HG02885 (cell line): Measurements from ENCODE around the gene REM1.
"Not testable (repeated sequence)": the region's sequence is repeated elsewhere in the genome, so short reads cannot be mapped to it uniquely, and the experiment has no call there.

Experiments
- ATAC-seq: cut with Tn5 transposase; IDR thresholded peaks from one replicate; pipeline ENCODE4 v1.9.1; 2021; ENCODE audit warnings: mild to moderate bottlenecking; ENCODE audit not compliant: unreplicated experiment, poor library complexity

Gene REM1

GRCh38 chr20:31474758-31475427 is at the start of gene REM1, which contains the start of gene DEFB124:
Gene REM1, plus strand, starts transcription at chr20:31475288. Its CDS starts 1,158 bp downstream, at chr20:31476446.
Gene DEFB124, minus strand, starts transcription at chr20:31475127. Its CDS starts 2,114 bp downstream, at chr20:31473013.
- no peak for ATAC-seq

GRCh38 chr20:31425797-31426196 is 49.3 kb upstream of the REM1 start:
- ATAC-seq, result no peak

- not testable (repeated sequence) for ATAC-seq
These were observed 48.1 kb upstream of the REM1 start for GRCh38 chr20:31426891-31427551.

- ATAC-seq, result not testable (repeated sequence)
These were observed 47.5 kb upstream of the REM1 start for GRCh38 chr20:31427576-31427975.

GRCh38 chr20:31430568-31431115 is 44.4 kb upstream of the REM1 start:
- ATAC-seq, result no peak

- no peak for ATAC-seq
These were observed 35.0 kb upstream of the REM1 start, which contains the start of gene DEFB123 for GRCh38 chr20:31440012-31440659. Gene DEFB123, plus strand, starts transcription at chr20:31440632. Its CDS starts 67 bp downstream, at chr20:31440699.

- ATAC-seq, result no peak
These were observed 28.8 kb upstream of the REM1 start for GRCh38 chr20:31446084-31446819.

- no peak for ATAC-seq
These were observed 25.3 kb upstream of the REM1 start for GRCh38 chr20:31449511-31450414.

GRCh38 chr20:31452575-31452974 is 22.5 kb upstream of the REM1 start:
- no peak for ATAC-seq

- ATAC-seq, result no peak
These were observed 20.7 kb upstream of the REM1 start for GRCh38 chr20:31454361-31454760.

- ATAC-seq, result not testable (repeated sequence)
These were observed 4.1 kb upstream of the REM1 start for GRCh38 chr20:31470946-31471345.

GRCh38 chr20:31472395-31473330 is 2.4 kb upstream of the REM1 start:
- ATAC-seq, result no peak

- peak; percentile 32 for ATAC-seq
These were observed 1.6 kb upstream of the REM1 start for GRCh38 chr20:31473331-31474096.

- peak; percentile 87 for ATAC-seq
These were observed 1.0 kb upstream of the REM1 start for GRCh38 chr20:31474097-31474436.

GRCh38 chr20:31475472-31476293 is 595 bp downstream of the REM1 start:
- ATAC-seq, result no peak

GRCh38 chr20:31476294-31476585 is 1.2 kb downstream of the REM1 start:
- no peak for ATAC-seq

GRCh38 chr20:31476643-31477215 is 1.6 kb downstream of the REM1 start:
- ATAC-seq, result no peak
